ENCODE measurements around the gene CAMK1D. TPM values are rescaled to one million over a fixed set of nuclear protein-coding genes. Genes with fewer than 3 reads are reported as not detected.

CAMK1D gene
- total and polyA plus RNA-seq, 2 of the 8 experiments (the other 6 are each of a cell fraction or from before 2014, with no cell fraction given), result 3.5 to 10.6 TPM

- TF ChIP-seq ASH2L (IDR thresholded peaks at IDR 0.05; ENCODE audit: low read length), result no peak
These were observed 503.3 kb downstream of the CAMK1D start (continued) for GRCh38 chr10:12852687-12853086.

Data from H1 (cell line).